Measurements from ENCODE around the gene OR10W1. TPM values are rescaled to one million over a fixed set of nuclear protein-coding genes. Genes with fewer than 3 reads are reported as not detected.

OR10W1 gene
- total RNA-seq, 1 donor from 2014 or later, result not detected

- Histone ChIP-seq H3K36me3 (ENCODE audit: control insufficient read depth, insufficient read depth, low read length) (no peaks in the 10 kb centered on the region), H3K4me3 (ENCODE audit: low read depth, low read length) (no peak overlapping the region), H3K27me3 (ENCODE audit: control insufficient read depth, insufficient read depth, low read length) (no peaks in the 10 kb centered on the region)
- no peak for TF ChIP-seq CTCF (IDR thresholded peaks at IDR 0.05; ENCODE audit: insufficient read depth, low read length, poor library complexity, severe bottlenecking)
- no peak for DNase-seq (ENCODE audit: low read depth)
Measured at GRCh38 chr11:58227956-58228615, 40.0 kb downstream of the OR10W1 start.

GRCh38 chr11:58222721-58223120, 45.3 kb downstream of the OR10W1 start:
- Histone ChIP-seq H3K27me3 (ENCODE audit: control insufficient read depth, insufficient read depth, low read length) (no peaks in the 10 kb centered on the region), H3K36me3 (ENCODE audit: control insufficient read depth, insufficient read depth, low read length) (no peaks in the 10 kb centered on the region), H3K4me3 (ENCODE audit: low read depth, low read length) (no peak overlapping the region)
- DNase-seq (ENCODE audit: low read depth), result no peak
- TF ChIP-seq CTCF (IDR thresholded peaks at IDR 0.05; ENCODE audit: insufficient read depth, low read length, poor library complexity, severe bottlenecking), result no peak

Other genes with a start within 250 kb of the OR10W1 start
- not detected in 2 replicates for gene OR9Q1, start 244.4 kb downstream of the OR10W1 start, total RNA-seq
- gene OR6Q1, start 237.3 kb downstream of the OR10W1 start, total RNA-seq, result not detected in 2 replicates
- not detected in 2 replicates for gene OR9I1, start 142.7 kb downstream of the OR10W1 start, total RNA-seq
- gene OR9Q2, start 79.2 kb downstream of the OR10W1 start, total RNA-seq, result not detected in 2 replicates
- gene OR1S2, start 64.1 kb downstream of the OR10W1 start, total RNA-seq, result not detected in 2 replicates
- not detected in 2 replicates for gene OR1S1, start 55.5 kb downstream of the OR10W1 start, total RNA-seq
- gene OR10Q1, start 39.3 kb downstream of the OR10W1 start, total RNA-seq, result not detected in 2 replicates
- not detected in 2 replicates for gene OR5B17, start 90.8 kb upstream of the OR10W1 start, total RNA-seq
- not detected in 2 replicates for gene OR5B3, start 138.6 kb upstream of the OR10W1 start, total RNA-seq
- not detected in 2 replicates for gene OR5B2, start 159.9 kb upstream of the OR10W1 start, total RNA-seq
- gene OR5B12, start 174.0 kb upstream of the OR10W1 start, total RNA-seq, result not detected in 2 replicates
- gene OR5B21, start 239.8 kb upstream of the OR10W1 start, total RNA-seq, result not detected in 2 replicates